Measurements from ENCODE around the gene RMDN2. TPM values are rescaled to one million over a fixed set of nuclear protein-coding genes. Genes with fewer than 3 reads are reported as not detected.
A peak's percentile ranks its signal among the peaks of the same experiment; 100 is the strongest.

The RMDN2 gene
- total RNA-seq, 1 experiment from 2014 or later: 5.3 TPM

- Histone ChIP-seq H3K36me3 (ENCODE audit: low read depth) (no peaks in the 10 kb centered on the region), H3K79me2 (ENCODE audit: low read depth) (no peaks in the 10 kb centered on the region), H3K9me2 (ENCODE audit: insufficient read depth) (no peaks in the 10 kb centered on the region), H3F3A (ENCODE audit: insufficient read depth, low read depth) (no peaks in the 10 kb centered on the region), H3K4me1 (replicated peaks; ENCODE audit: insufficient read depth) (no peaks in the 10 kb centered on the region), H2AFZ (no peak overlapping the region), H3K4me2 (peak overlapping the region; percentile 61), H3K27ac (no peak overlapping the region), H3K9me3 (ENCODE audit: insufficient read depth, low read depth) (no peaks in the 10 kb centered on the region), H4K20me1 (ENCODE audit: insufficient read depth) (no peaks in the 10 kb centered on the region), H3K4me3 (no peak overlapping the region), H3K27me3 (ENCODE audit: insufficient read depth, low read depth) (no peaks in the 10 kb centered on the region)
- DNase-seq: peak; percentile 31 to 38
- TF ChIP-seq EZH2 (IDR thresholded peaks at IDR 0.05; ENCODE audit: low read depth) (no peak), CTCF (conservative IDR thresholded peaks at IDR 0.05) (peak; percentile 93)
- intact Hi-C loops (cut with micrococcal nuclease; ENCODE audit: unreplicated experiment): loop anchor here (1.0 to 10.0 kb wide), 5 partner anchors 205 to 713 kb away; partner anchors contain the start of gene CDC42EP3
- POLR2A ChIA-PET (ENCODE audit: unreplicated experiment): interaction anchor here (0.6 to 0.7 kb wide), 2 partner anchors 188 to 499 kb away, joined by 5 to 12 read pairs; no protein-coding TSS in a partner anchor
- BruUV-seq (replicated peaks): no TSS peak
- CTCF ChIA-PET: interaction anchor here (0.5 to 3.4 kb wide), 21 partner anchors 9 to 949 kb away, joined by 3 to 46 read pairs (median 4); no protein-coding TSS in a partner anchor
These were observed 47.4 kb upstream of the RMDN2 start for GRCh38 chr2:37877457-37878315.

DNA sequence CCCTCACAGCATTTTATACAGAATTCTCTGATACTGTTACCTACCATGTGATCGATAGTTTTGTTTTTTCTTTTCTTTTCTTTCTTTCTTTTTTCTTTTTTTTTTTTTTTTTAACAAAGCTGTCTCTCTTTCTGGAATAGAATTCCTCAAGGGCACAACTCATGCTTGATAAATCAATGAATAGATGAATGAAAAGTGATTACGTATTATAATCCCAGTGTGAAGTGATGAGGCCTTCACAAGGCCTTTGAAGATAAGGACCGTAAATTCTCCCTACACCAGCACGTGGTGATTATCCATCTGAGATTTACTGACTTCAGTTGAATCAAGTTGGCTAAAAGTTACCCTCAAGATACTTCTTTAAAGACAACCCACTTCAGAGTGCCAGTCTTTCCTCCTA, 46.6 kb upstream of the RMDN2 start:
- no TSS peak for BruUV-seq (replicated peaks)
- Histone ChIP-seq H3K36me3 (ENCODE audit: low read depth) (no peaks in the 10 kb centered on the region), H3K9me3 (ENCODE audit: insufficient read depth, low read depth) (no peaks in the 10 kb centered on the region), H3K9me2 (ENCODE audit: insufficient read depth) (no peaks in the 10 kb centered on the region), H3K4me2 (no peak overlapping the region), H3K79me2 (ENCODE audit: low read depth) (no peaks in the 10 kb centered on the region), H2AFZ (no peak overlapping the region), H3K27ac (no peak overlapping the region), H3K4me3 (no peak overlapping the region), H4K20me1 (ENCODE audit: insufficient read depth) (no peaks in the 10 kb centered on the region), H3K27me3 (ENCODE audit: insufficient read depth, low read depth) (no peaks in the 10 kb centered on the region), H3K4me1 (replicated peaks; ENCODE audit: insufficient read depth) (no peaks in the 10 kb centered on the region), H3F3A (ENCODE audit: insufficient read depth, low read depth) (no peaks in the 10 kb centered on the region)
- ChIA-PET POLR2A (ENCODE audit: unreplicated experiment) (no interaction called here), CTCF (interaction anchor here (0.7 to 3.4 kb wide), 3 partner anchors 52 to 464 kb away, joined by 3 to 46 read pairs (median 12); no protein-coding TSS in a partner anchor)
- no peak for DNase-seq
- TF ChIP-seq EZH2 (IDR thresholded peaks at IDR 0.05; ENCODE audit: low read depth): no peak
- TF ChIP-seq CTCF (conservative IDR thresholded peaks at IDR 0.05): no peak
- intact Hi-C loops (cut with micrococcal nuclease; ENCODE audit: unreplicated experiment): loop anchor here (5.0 to 10.0 kb wide), 3 partner anchors 206 to 714 kb away; partner anchors contain the start of gene CDC42EP3

DNA sequence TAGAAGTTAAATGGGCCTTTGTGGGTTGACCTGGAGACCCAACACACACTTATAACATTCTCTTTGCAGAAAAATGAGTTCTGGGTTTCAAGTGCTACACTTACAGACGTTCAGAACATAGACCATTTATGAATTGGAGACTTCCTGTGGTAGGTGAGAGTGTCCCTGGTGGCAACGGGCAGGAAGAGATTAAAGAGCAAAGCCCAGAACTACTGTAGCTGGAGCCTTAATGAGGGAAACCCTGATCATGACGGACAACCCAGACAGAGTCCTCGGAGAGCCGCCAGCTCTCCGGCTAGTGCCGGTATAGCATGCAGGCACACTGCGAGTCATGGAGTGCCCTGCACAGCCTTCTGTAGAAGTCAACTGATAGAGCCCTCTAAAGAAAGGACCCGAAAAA, 44.5 kb upstream of the RMDN2 start:
- Histone ChIP-seq H3K4me3 (no peak overlapping the region), H2AFZ (no peak overlapping the region), H3K27ac (no peak overlapping the region), H3K79me2 (ENCODE audit: low read depth) (no peaks in the 10 kb centered on the region), H3K27me3 (ENCODE audit: insufficient read depth, low read depth) (no peaks in the 10 kb centered on the region), H3K4me2 (no peak overlapping the region), H3F3A (ENCODE audit: insufficient read depth, low read depth) (no peaks in the 10 kb centered on the region), H4K20me1 (ENCODE audit: insufficient read depth) (no peaks in the 10 kb centered on the region), H3K9me2 (ENCODE audit: insufficient read depth) (no peaks in the 10 kb centered on the region), H3K9me3 (ENCODE audit: insufficient read depth, low read depth) (no peaks in the 10 kb centered on the region), H3K36me3 (ENCODE audit: low read depth) (no peaks in the 10 kb centered on the region), H3K4me1 (replicated peaks; ENCODE audit: insufficient read depth) (no peaks in the 10 kb centered on the region)
- DNase-seq: no peak
- ChIA-PET CTCF (interaction anchor here (0.6 kb wide), 1 partner anchor 510 kb away, joined by 5 read pairs; no protein-coding TSS in a partner anchor), POLR2A (ENCODE audit: unreplicated experiment) (interaction anchor here (0.6 kb wide), 1 partner anchor 1360 kb away, joined by 8 read pairs; no protein-coding TSS in a partner anchor)
- intact Hi-C loops (cut with micrococcal nuclease; ENCODE audit: unreplicated experiment): no loop called here
- BruUV-seq (replicated peaks): no TSS peak
- TF ChIP-seq CTCF (conservative IDR thresholded peaks at IDR 0.05) (no peak), EZH2 (IDR thresholded peaks at IDR 0.05; ENCODE audit: low read depth) (no peak)
